Measurements from ENCODE around the gene SF1. TPM values are rescaled to one million over a fixed set of nuclear protein-coding genes. Genes with fewer than 3 reads are reported as not detected.

Gene SF1
- total RNA-seq, 1 donor from 2014 or later: 62.4 TPM

DNA sequence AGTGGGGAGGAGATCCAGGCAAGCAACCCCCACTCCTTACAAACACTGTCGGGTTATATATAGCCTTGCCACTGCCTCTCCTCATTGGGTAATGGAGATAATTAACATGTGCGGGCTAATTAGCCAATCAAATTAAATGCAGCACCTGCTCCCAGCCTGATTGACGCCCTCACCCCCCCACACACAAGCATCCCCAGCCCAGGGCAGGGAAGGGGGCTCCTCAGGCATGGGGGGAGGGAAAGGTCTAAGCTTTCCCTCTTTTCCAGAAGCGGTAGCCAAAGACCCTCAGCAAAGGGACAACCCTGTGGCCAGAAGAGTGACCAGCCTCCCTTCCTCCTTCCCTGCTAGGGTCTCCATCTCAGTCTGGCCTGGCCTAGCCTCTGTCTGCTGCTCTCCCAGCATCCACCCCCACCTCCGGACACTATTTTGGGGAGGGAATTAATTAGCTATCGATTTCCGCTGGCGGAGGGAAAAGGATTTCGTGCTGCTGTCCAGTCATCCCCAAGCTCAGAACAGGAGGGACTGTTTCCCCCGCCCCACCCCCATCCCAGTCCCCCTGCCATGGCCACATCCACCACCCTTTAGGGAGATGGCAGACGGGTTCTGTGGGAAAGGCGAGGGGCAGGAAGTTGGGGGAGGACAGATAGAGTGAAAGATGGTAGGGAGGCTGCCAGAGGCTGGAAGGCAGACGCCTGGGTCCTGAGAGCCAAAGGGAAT is 62.4 kb downstream of the SF1 start:
- DNase-seq (ENCODE audit: low spot score in 2 of 2) (no peak), FAIRE-seq (no peak)

DNA sequence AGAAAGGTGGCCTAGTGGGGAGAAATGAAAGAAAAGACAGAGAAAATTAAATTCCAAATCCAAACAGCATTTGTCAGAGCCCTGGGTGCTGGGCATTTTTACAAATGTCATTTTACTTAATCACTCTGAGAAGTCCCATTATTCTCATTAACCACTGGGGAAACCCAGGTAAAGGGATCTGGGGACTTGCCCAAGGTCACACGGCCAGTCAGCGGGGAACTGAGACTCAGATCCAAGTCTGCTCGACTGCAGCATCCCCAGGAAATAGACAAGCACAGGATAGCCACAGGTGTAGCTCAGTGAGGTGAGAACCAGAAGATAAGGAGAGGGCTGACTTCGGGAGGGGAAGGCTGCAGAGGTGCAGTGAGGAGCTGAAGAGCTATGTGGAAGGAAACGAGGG is 63.2 kb downstream of the SF1 start:
- FAIRE-seq (no peak), DNase-seq (ENCODE audit: low spot score in 2 of 2) (no peak)

DNA sequence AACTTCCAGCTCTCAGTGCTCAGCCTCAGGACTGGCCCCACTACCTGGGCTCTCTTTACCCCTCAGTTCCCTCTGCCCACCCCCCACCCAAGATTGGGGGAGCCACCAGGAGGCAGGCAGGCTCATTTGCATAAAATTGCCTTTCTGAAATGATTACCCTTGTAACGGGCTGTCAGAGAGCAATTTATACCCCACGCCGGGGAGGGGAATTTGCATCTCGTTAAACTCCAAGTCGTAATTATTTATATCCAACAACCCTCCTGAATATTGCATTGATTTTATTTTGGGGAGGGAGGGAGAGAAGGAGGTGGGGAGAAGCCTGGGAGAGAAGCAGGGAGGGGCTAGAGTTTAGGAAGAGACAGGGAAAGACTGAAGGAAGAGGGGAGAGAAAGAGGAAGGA is 63.7 kb downstream of the SF1 start:
- no peak for DNase-seq (ENCODE audit: low spot score in 2 of 2)
- FAIRE-seq: no peak

Other genes with a start within 250 kb of the SF1 start
- not detected for gene SLC22A11, start 222.6 kb downstream of the SF1 start, total RNA-seq
- not detected for gene SLC22A12, start 187.3 kb downstream of the SF1 start, total RNA-seq
- 204 TPM for gene NRXN2, start 55.3 kb downstream of the SF1 start, total RNA-seq
- 24.9 TPM for gene RASGRP2, start 34.4 kb downstream of the SF1 start, total RNA-seq
- 0.82 TPM for gene PYGM, start 18.6 kb downstream of the SF1 start, total RNA-seq
- 7.3 TPM for gene MAP4K2, start 24.7 kb upstream of the SF1 start, total RNA-seq
- gene MEN1, start 32.0 kb upstream of the SF1 start, total RNA-seq: 11.8 TPM
- gene CDC42BPG, start 66.1 kb upstream of the SF1 start, total RNA-seq: under 0.01 TPM
- 23.6 TPM for gene EHD1, start 100.1 kb upstream of the SF1 start, total RNA-seq
- 7.3 TPM for gene ATG2A, start 138.7 kb upstream of the SF1 start, total RNA-seq
- 27.3 TPM for gene PPP2R5B, start 146.1 kb upstream of the SF1 start, total RNA-seq
- not detected for gene GPHA2, start 157.4 kb upstream of the SF1 start, total RNA-seq
- not detected for gene MAJIN, start 193.6 kb upstream of the SF1 start, total RNA-seq
- gene BATF2, start 218.4 kb upstream of the SF1 start, total RNA-seq: not detected
- gene ARL2, start 235.6 kb upstream of the SF1 start, total RNA-seq: 50.5 TPM
- gene SNX15, start 248.9 kb upstream of the SF1 start, total RNA-seq: 17.9 TPM